GM18867 (cell line): ENCODE results near the gene SORD.
"Not testable (repeated sequence)": the region's sequence is repeated elsewhere in the genome, so short reads cannot be mapped to it uniquely, and the experiment has no call there.

ENCODE experiments used
- ATAC-seq: cut with Tn5 transposase; IDR thresholded peaks from one replicate; pipeline ENCODE4 v1.9.1; 2021; ENCODE audit warnings: mild to moderate bottlenecking, moderate library complexity; ENCODE audit not compliant: unreplicated experiment

The SORD gene

GRCh38 chr15:45058690-45059675 is 36.0 kb downstream of the SORD start:
- ATAC-seq: not testable (repeated sequence)

GRCh38 chr15:45062301-45062700 is 39.3 kb downstream of the SORD start:
- ATAC-seq: not testable (repeated sequence)

- no peak for ATAC-seq
These were observed 41.4 kb downstream of the SORD start for GRCh38 chr15:45064386-45064785.

GRCh38 chr15:45069942-45070360 is 47.0 kb downstream of the SORD start:
- not testable (repeated sequence) for ATAC-seq

GRCh38 chr15:45073602-45074001 is 50.6 kb downstream of the SORD start:
- not testable (repeated sequence) for ATAC-seq

GRCh38 chr15:45075440-45076320 is 52.7 kb downstream of the SORD start:
- ATAC-seq: not testable (repeated sequence)

- not testable (repeated sequence) for ATAC-seq
These were observed 54.4 kb downstream of the SORD start for GRCh38 chr15:45077391-45077790.

- ATAC-seq: not testable (repeated sequence)
These were observed 56.2 kb downstream of the SORD start for GRCh38 chr15:45079201-45079600.

- not testable (repeated sequence) for ATAC-seq
These were observed 56.7 kb downstream of the SORD start for GRCh38 chr15:45079628-45080246.

- not testable (repeated sequence) for ATAC-seq
These were observed 57.6 kb downstream of the SORD start for GRCh38 chr15:45080593-45080992.

GRCh38 chr15:45082412-45082811 is 59.4 kb downstream of the SORD start:
- not testable (repeated sequence) for ATAC-seq

- no peak for ATAC-seq
These were observed 60.2 kb downstream of the SORD start for GRCh38 chr15:45083223-45083622.

- no peak for ATAC-seq
These were observed 61.2 kb downstream of the SORD start for GRCh38 chr15:45084163-45084562.

- ATAC-seq: no peak
These were observed 64.5 kb downstream of the SORD start for GRCh38 chr15:45087513-45087912.

- ATAC-seq: no peak
These were observed 66.1 kb downstream of the SORD start for GRCh38 chr15:45088801-45089711.

- no peak for ATAC-seq
These were observed 66.8 kb downstream of the SORD start for GRCh38 chr15:45089712-45090373.

- no peak for ATAC-seq
These were observed 68.2 kb downstream of the SORD start for GRCh38 chr15:45091161-45091560.

- ATAC-seq: no peak
These were observed 68.6 kb downstream of the SORD start for GRCh38 chr15:45091576-45091975.

- ATAC-seq: no peak
These were observed 70.0 kb downstream of the SORD start for GRCh38 chr15:45093013-45093412.
